Gastroesophageal sphincter (tissue), 4 donors: Measurements from ENCODE around the gene CCDC170. TPM values are rescaled to one million over a fixed set of nuclear protein-coding genes. Genes with fewer than 3 reads are reported as not detected.

Experiments used
- ATAC-seq: fragments of 150-250 bp; one replicate; pipeline ENCODE4 v1.9.1; 2016; ENCODE audit warnings: mild to moderate bottlenecking, moderate library complexity
- H3K27ac ChIP-seq, 4 donors: fragments of 200-600 bp; sonication (generic) in 3 of 4; 1 replicate in 3 of 4; 2 replicates in 1 of 4; pipeline ENCODE4 v1.5.1; 2016 to 2019
- H3K27me3 ChIP-seq: fragments of 200-600 bp; sonication (generic); one replicate; pipeline ENCODE4 v1.5.1; 2019
- H3K36me3 ChIP-seq, 2 donors: fragments of 200-600 bp; sonication (generic); one replicate each; pipeline ENCODE4 v1.5.1; 2019; ENCODE audit warnings: control low read depth in 1 of 2
- H3K4me1 ChIP-seq, 3 donors: fragments of 200-600 bp; sonication (generic); 1 replicate in 2 of 3; 2 replicates in 1 of 3; pipeline ENCODE4 v1.5.1; 2016 to 2019; ENCODE audit warnings: control low read depth in 2 of 3
- H3K4me3 ChIP-seq, 2 donors: fragments of 200-600 bp; sonication (generic); one replicate each; pipeline ENCODE4 v1.5.1; 2019; ENCODE audit warnings: mild to moderate bottlenecking in 1 of 2, moderate library complexity in 1 of 2
- H3K9me3 ChIP-seq, 3 donors: fragments of 200-600 bp; sonication (generic); one replicate each; pipeline ENCODE4 v1.5.1; 2017 to 2019; ENCODE audit warnings: control low read depth in 2 of 3
- CTCF ChIP-seq, 4 experiments: fragments of 200-600 bp in 2 of 4; fragments of 450-650 bp in 2 of 4; sonication (generic) in 1 of 4; IDR thresholded peaks; one replicate each; pipeline ENCODE4 v1.5.1; 2017 to 2019; ENCODE audit warnings: antibody characterized with exemption in 4 of 4, mild to moderate bottlenecking in 2 of 4, moderate library complexity in 2 of 4
- EP300 ChIP-seq: sonication (generic); formaldehyde crosslinking; IDR thresholded peaks from one replicate; pipeline ENCODE4 v1.6.1; 2017; ENCODE audit warnings: antibody characterized with exemption, mild to moderate bottlenecking
- POLR2A ChIP-seq, 2 donors: fragments of 450-650 bp; IDR thresholded peaks; one replicate each; pipeline ENCODE4 v1.6.1; 2017; ENCODE audit warnings: antibody characterized with exemption in 2 of 2, mild to moderate bottlenecking in 2 of 2, moderate library complexity in 1 of 2
- POLR2AphosphoS5 ChIP-seq: sonication (generic); formaldehyde crosslinking; IDR thresholded peaks from one replicate; pipeline ENCODE4 v1.6.1; 2017; ENCODE audit warnings: antibody characterized with exemption
- WGBS, 2 donors: methylation state at CpG; one replicate each; pipeline ENCODE4 v1.1.5; 2018; ENCODE audit warnings: low coverage in 1 of 2; 5-methylcytosine and 5-hydroxymethylcytosine counted together
- total RNA-seq, 4 donors: library from RNA; depleted of rRNA; stranded (reverse); fragments of >200 nt; gene quantifications; one replicate each; pipeline ENCODE4 v1.1.0, GENCODE V29; 2016

Gene CCDC170
- total RNA-seq, 4 donors from 2014 or later = 0.23 to 1.2 (median 0.77) TPM

GRCh38 chr6:151499551-151499950, 5.7 kb downstream of the CCDC170 start:
- Histone ChIP-seq H3K27me3 (peaks cover 16% of the 10 kb centered on the region), H3K9me3 (no peaks in the 10 kb centered on the region), H3K4me1 (peaks cover 0 to 8% (median 3%) of the 10 kb centered on the region in 3 donors), H3K4me3 (no peak overlapping the region), H3K36me3 (no peaks in the 10 kb centered on the region), H3K27ac (no peak overlapping the region)
- no peak for ATAC-seq
- TF ChIP-seq POLR2AphosphoS5 (no peak), POLR2A (IDR thresholded peaks at IDR 0.05) (no peak), EP300 (no peak), CTCF (IDR thresholded peaks at IDR 0.05) (no peak)
- 46 to 74% methylated on average over 3 to 4 of the region's 5 CpGs for WGBS, 2 donors

GRCh38 chr6:151501511-151502136, 7.8 kb downstream of the CCDC170 start:
- Histone ChIP-seq H3K36me3 (no peaks in the 10 kb centered on the region), H3K9me3 (no peaks in the 10 kb centered on the region), H3K4me3 (no peak overlapping the region), H3K4me1 (no peaks in the 10 kb centered on the region), H3K27me3 (no peaks in the 10 kb centered on the region), H3K27ac (no peak overlapping the region)
- TF ChIP-seq POLR2AphosphoS5 (no peak), EP300 (no peak), CTCF (IDR thresholded peaks at IDR 0.05) (no peak), POLR2A (IDR thresholded peaks at IDR 0.05) (no peak)
- WGBS, 2 donors = 65 to 77% methylated on average over 1 of the region's 1 CpG
- no peak for ATAC-seq

GRCh38 chr6:151502499-151502898, 8.7 kb downstream of the CCDC170 start:
- Histone ChIP-seq H3K4me3 (no peak overlapping the region), H3K36me3 (no peaks in the 10 kb centered on the region), H3K27me3 (no peaks in the 10 kb centered on the region), H3K27ac (no peak overlapping the region), H3K4me1 (no peaks in the 10 kb centered on the region), H3K9me3 (no peaks in the 10 kb centered on the region)
- TF ChIP-seq CTCF (IDR thresholded peaks at IDR 0.05) = no peak
- no peak for TF ChIP-seq EP300
- no peak for TF ChIP-seq POLR2AphosphoS5
- TF ChIP-seq POLR2A (IDR thresholded peaks at IDR 0.05) = no peak
- 100% methylated on average over 1 to 2 of the region's 4 CpGs for WGBS, 2 donors
- ATAC-seq = no peak

- Histone ChIP-seq H3K27me3 (no peaks in the 10 kb centered on the region), H3K4me3 (no peak overlapping the region), H3K36me3 (no peaks in the 10 kb centered on the region), H3K9me3 (no peaks in the 10 kb centered on the region), H3K4me1 (no peaks in the 10 kb centered on the region), H3K27ac (no peak overlapping the region)
- no peak for ATAC-seq
- WGBS, 2 donors = 67% methylated on average over 2 of the region's 2 CpGs; no CpG with 5 or more reads in 1 of the 2 donors
- no peak for TF ChIP-seq POLR2A (IDR thresholded peaks at IDR 0.05)
- TF ChIP-seq CTCF (IDR thresholded peaks at IDR 0.05) = no peak
- TF ChIP-seq EP300 = no peak
- no peak for TF ChIP-seq POLR2AphosphoS5
Measured at GRCh38 chr6:151506761-151507160, 12.9 kb downstream of the CCDC170 start.

GRCh38 chr6:151509048-151509447, 15.2 kb downstream of the CCDC170 start:
- Histone ChIP-seq H3K27me3 (no peaks in the 10 kb centered on the region), H3K4me3 (no peak overlapping the region), H3K9me3 (no peaks in the 10 kb centered on the region), H3K36me3 (no peaks in the 10 kb centered on the region), H3K4me1 (no peaks in the 10 kb centered on the region), H3K27ac (no peak overlapping the region)
- 59 to 64% methylated on average over 2 of the region's 2 CpGs for WGBS, 2 donors
- no peak for TF ChIP-seq POLR2A (IDR thresholded peaks at IDR 0.05)
- TF ChIP-seq POLR2AphosphoS5 = no peak
- TF ChIP-seq CTCF (IDR thresholded peaks at IDR 0.05) = no peak
- no peak for TF ChIP-seq EP300
- no peak for ATAC-seq
